LNCaP clone FGC (cell line): ENCODE results near the gene C6orf47.
A peak's percentile ranks its signal among the peaks of the same experiment; 100 is the strongest.

Experiments used
- DNase-seq: peaks from one replicate; pipeline ENCODE4 v3.0.0-alpha.2; 2011; ENCODE audit warnings: low read depth
- H3K4me3 ChIP-seq: 2 replicates; pipeline ENCODE4 v1.5.1; 2011; ENCODE audit warnings: mild to moderate bottlenecking, low read depth, low read length, control low read depth
- TF ChIP-seq, protein P1 (sequence below): IDR thresholded peaks from 2 replicates; pipeline ENCODE4 v1.5.1; 2012; ENCODE audit warnings: mild to moderate bottlenecking; ENCODE audit not compliant: control insufficient read depth, insufficient read depth; ENCODE audit errors: extremely low read depth

C6orf47 gene

DNA sequence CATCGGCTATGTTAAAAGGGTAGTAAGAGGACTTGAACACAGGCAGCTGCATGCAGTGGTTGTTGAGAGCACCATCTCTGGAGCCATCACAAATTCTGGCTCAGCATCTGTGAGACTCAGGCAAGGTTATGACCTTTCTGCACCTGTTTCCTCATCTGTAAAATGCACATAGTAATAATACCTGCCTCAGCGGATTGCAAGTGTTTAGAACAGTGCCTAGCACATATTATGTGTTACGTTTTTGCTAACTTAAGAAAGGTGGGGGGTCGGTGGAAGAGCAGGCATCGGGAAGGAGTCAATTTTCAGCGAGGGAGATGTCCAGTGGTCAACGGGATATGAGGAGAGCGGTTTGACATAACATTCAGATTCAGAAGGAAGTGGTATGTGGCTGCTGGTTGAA lies 17.4 kb upstream of the C6orf47 start:
- TF ChIP-seq, protein P1, sequence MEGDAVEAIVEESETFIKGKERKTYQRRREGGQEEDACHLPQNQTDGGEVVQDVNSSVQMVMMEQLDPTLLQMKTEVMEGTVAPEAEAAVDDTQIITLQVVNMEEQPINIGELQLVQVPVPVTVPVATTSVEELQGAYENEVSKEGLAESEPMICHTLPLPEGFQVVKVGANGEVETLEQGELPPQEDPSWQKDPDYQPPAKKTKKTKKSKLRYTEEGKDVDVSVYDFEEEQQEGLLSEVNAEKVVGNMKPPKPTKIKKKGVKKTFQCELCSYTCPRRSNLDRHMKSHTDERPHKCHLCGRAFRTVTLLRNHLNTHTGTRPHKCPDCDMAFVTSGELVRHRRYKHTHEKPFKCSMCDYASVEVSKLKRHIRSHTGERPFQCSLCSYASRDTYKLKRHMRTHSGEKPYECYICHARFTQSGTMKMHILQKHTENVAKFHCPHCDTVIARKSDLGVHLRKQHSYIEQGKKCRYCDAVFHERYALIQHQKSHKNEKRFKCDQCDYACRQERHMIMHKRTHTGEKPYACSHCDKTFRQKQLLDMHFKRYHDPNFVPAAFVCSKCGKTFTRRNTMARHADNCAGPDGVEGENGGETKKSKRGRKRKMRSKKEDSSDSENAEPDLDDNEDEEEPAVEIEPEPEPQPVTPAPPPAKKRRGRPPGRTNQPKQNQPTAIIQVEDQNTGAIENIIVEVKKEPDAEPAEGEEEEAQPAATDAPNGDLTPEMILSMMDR, result no peak
- no peak for DNase-seq

GRCh38 chr6:31676904-31677303 lies 16.3 kb upstream of the C6orf47 start:
- TF ChIP-seq, protein P1, result no peak
- no peak for DNase-seq
- H3K4me3 ChIP-seq, result no peak overlapping the region

More for the DNA sequence above, 17.4 kb upstream of the C6orf47 start:
- H3K4me3 ChIP-seq, result no peak overlapping the region

DNA sequence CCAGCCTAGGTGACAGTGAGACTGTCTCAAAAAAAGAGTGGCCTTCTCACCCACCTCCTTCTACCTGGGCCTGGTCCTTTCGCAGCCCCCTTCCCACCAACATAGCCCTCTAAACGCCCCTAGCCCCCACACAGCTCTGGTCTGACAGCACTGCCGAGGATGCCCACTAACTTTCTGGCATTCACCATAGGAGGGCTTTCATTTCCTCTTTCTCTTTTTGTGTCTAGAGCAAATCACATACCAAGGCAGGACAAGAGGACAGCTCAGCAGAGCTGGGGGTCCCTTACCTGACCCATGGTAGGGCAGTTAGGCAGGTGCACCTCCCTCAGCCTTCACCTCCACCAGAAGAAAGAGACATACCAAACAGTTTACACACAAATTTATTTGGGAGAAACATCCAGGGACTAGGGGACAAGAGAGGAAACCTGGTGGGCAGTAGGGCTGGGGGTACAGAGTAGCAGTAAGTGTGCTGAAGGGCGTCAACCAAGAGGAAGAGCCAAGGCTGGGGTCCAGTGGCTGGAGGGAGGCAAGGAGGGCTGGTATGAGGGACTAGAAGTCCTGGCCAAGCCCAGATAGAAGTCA lies 15.8 kb upstream of the C6orf47 start:
- no peak overlapping the region for H3K4me3 ChIP-seq
- TF ChIP-seq, protein P1, result no peak
- DNase-seq, result no peak

GRCh38 chr6:31669676-31670075 lies 9.1 kb upstream of the C6orf47 start, which contains the start of gene LY6G5B:
LY6G5B (plus strand) TSS chr6:31669976; CDS start chr6:31670951, 975 bp downstream.
- H3K4me3 ChIP-seq, result no peak within 1 kb of the TSS
- TF ChIP-seq, protein P1, result no peak
- no peak for DNase-seq

DNA sequence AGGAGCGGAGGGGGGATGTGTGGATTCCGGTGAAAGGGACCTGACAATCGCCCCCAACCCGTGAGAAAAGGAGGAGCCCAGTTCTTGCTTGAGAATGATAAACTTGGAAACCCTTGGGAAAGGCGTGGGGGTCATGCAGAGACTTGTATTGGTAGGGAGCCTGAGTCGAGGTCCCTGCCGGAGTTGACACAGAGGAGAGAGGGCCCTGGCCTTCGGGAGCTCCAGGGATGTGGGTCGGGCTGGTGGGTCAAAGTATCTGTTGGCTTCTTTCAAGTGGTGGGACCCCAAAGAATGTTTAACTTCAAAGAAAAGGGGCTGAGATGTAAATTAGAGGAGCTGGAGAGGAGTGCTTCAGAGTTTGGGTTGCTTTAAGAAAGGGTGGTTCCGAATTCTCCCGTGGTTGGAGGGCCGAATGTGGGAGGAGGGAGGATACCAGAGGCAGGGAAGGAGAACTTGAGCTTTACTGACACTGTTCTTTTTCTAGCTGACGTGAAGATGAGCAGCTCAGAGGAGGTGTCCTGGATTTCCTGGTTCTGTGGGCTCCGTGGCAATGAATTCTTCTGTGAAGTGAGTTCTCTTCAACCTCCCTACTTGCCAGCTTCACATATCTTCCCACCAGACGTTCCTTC lies 5.9 kb upstream of the C6orf47 start:
- H3K4me3 ChIP-seq, result peak overlapping the region; percentile 76
- no peak for DNase-seq
- TF ChIP-seq, protein P1, result no peak

- DNase-seq, result peak; percentile 93
- peak within 1 kb of the TSS; percentile 76 for H3K4me3 ChIP-seq
- TF ChIP-seq, protein P1, result no peak
These were observed 5.1 kb upstream of the C6orf47 start, which contains the start of gene CSNK2B for GRCh38 chr6:31665501-31666336. CSNK2B (plus strand) TSS chr6:31666080; CDS start chr6:31666832, 752 bp downstream.
